ENCODE data around the gene SPI1.

- TF ChIP-seq POLR2A (IDR thresholded peaks at IDR 0.05) (no peak), CTCF (IDR thresholded peaks at IDR 0.05) (no peak)
These were observed 12.3 kb downstream of the SPI1 start for GRCh38 chr11:47366020-47366490.

Data from esophagus squamous epithelium (tissue), 4 donors.